Heart left ventricle (tissue), 16 donors: ENCODE measurements around the gene C2orf81. TPM values are rescaled to one million over a fixed set of nuclear protein-coding genes. Genes with fewer than 3 reads are reported as not detected.
"Not testable (repeated sequence)": the region's sequence is repeated elsewhere in the genome, so short reads cannot be mapped to it uniquely, and the experiment has no call there.

ENCODE experiments used
- ATAC-seq, 4 donors: fragments of 200-7000 bp; cut with Tn5 transposase; one replicate each; pipeline ENCODE4 v1.9.1; 2020 to 2022; ENCODE audit warnings: moderate library complexity in 4 of 4, mild to moderate bottlenecking in 3 of 4, moderate number of reproducible peaks in 1 of 4
- DNase-seq, 5 donors: peaks; one replicate each; pipeline ENCODE4 v3.0.0-alpha.2; 2020
- H3K27ac ChIP-seq, 12 donors: fragments of 200-600 bp; sonication (generic) in 4 of 12; one replicate each; pipeline versions ENCODE4 v1.5.0 to v1.8.0; 2016 to 2022; ENCODE audit warnings: mild to moderate bottlenecking in 2 of 12
- H3K27me3 ChIP-seq, 9 donors: fragments of 200-600 bp; sonication (generic) in 2 of 9; one replicate each; pipeline versions ENCODE4 v1.5.1 to v1.8.0; 2016 to 2022; ENCODE audit warnings: mild to moderate bottlenecking in 3 of 9
- H3K36me3 ChIP-seq, 9 donors: fragments of 200-600 bp; sonication (generic) in 2 of 9; one replicate each; pipeline versions ENCODE4 v1.5.0 to v1.8.0; 2018 to 2022; ENCODE audit warnings: mild to moderate bottlenecking in 2 of 9
- H3K4me1 ChIP-seq, 12 donors: fragments of 200-600 bp; sonication (generic) in 4 of 12; one replicate each; pipeline versions ENCODE4 v1.5.0 to v1.8.0; 2016 to 2022; ENCODE audit warnings: mild to moderate bottlenecking in 3 of 12
- H3K4me3 ChIP-seq, 12 donors: fragments of 200-600 bp; sonication (generic) in 4 of 12; one replicate each; pipeline versions ENCODE4 v1.5.0 to v1.8.0; 2017 to 2022; ENCODE audit warnings: mild to moderate bottlenecking in 9 of 12, moderate library complexity in 4 of 12
- H3K9me3 ChIP-seq, 12 donors: fragments of 200-600 bp; sonication (generic) in 4 of 12; one replicate each; pipeline versions ENCODE4 v1.5.0 to v1.8.0; 2016 to 2022; ENCODE audit warnings: mild to moderate bottlenecking in 1 of 12
- POLR2A ChIP-seq, 2 donors: fragments of 450-650 bp; IDR thresholded peaks; one replicate each; pipeline ENCODE4 v1.6.1; 2017; ENCODE audit warnings: antibody characterized with exemption in 2 of 2, mild to moderate bottlenecking in 2 of 2, moderate library complexity in 2 of 2
- WGBS, 4 donors: extraction: QIAGEN DNeasy Blood & Tissue Kit in 2 of 4; methylation state at CpG; one replicate each; pipeline versions ENCODE4 v1.1.5 to v1.1.7; 2013 to 2018; 5-methylcytosine and 5-hydroxymethylcytosine counted together
- intact Hi-C, 10 donors: fragments of 100-400 bp; cut with DNase I; formaldehyde crosslinking; loops; one replicate each; pipeline versions ENCODE4 v1.11.1 to v1.14.2; 2022
- polyA plus RNA-seq, 2 donors: library from polyadenylated mRNA; stranded (reverse); fragments of 200-250 nt; gene quantifications; one replicate each; pipeline ENCODE4 v1.2.3, GENCODE V29; 2013
- total RNA-seq, 9 donors: library from RNA; depleted of rRNA in 2 of 9; stranded (reverse); fragments of >200 nt in 2 of 9; fragmentation: NEBNext Ultra II Directional in 3 of 9; extraction: Animal tissue kit (Norgen Biotek cat#: 25700) in 3 of 9; gene quantifications; one replicate each; pipeline versions ENCODE4 v1.1.0 to v1.2.4, GENCODE V29; 2016 to 2023
- TF ChIP-seq, protein P1 (sequence below), 12 donors: fragments of 200-600 bp; sonication (generic) in 4 of 12; IDR thresholded peaks; one replicate each; pipeline versions ENCODE4 v1.5.0 to v1.8.0; 2018 to 2022; ENCODE audit warnings: antibody characterized with exemption in 12 of 12, mild to moderate bottlenecking in 5 of 12
- donor health status: ischemic (EF 13 %, LVEDD 7.1; RV severe dilation, severe dysfunction).
- donor health status: healthy with polysubstance abuse.
- donor health status: DM: no; HTN: yes; CAD: no.
- donor health status: DM: no; HTN: no; CAD: no.
- donor health status: ischemic (EF 25% LVEDD 6.9; RV normal size, moderate dysfunction).
- donor health status: ischemic (EF 25% LVEDD 5.7; RV mildly dilated, moderate dysfunction).
- donor health status: healthy.
- donor health status: DM: yes; HTN: yes; CAD: no.
- donor health status: ischemic (EF 35%, LVEDD 5.7; RV mildly dilated, moderate dysfunction).
- donor health status: nonischemic (EF 11% LVEDD 7.7; RV severe dilation, severe dysfunction).
- donor health status: DM: yes; HTN: yes; CAD: no.
- donor health status: PGD.
- donor health status: ischemic (EF 29% LVEDD 5.4; RV normal size, mild dysfunction).
- donor health status: nonischemic (EF 23%, LVEDD 6.1; RV moderate dilation, normal function).

Gene C2orf81
- total and polyA plus RNA-seq, 11 donors, result 0.48 to 2.3 (median 0.86) TPM

DNA sequence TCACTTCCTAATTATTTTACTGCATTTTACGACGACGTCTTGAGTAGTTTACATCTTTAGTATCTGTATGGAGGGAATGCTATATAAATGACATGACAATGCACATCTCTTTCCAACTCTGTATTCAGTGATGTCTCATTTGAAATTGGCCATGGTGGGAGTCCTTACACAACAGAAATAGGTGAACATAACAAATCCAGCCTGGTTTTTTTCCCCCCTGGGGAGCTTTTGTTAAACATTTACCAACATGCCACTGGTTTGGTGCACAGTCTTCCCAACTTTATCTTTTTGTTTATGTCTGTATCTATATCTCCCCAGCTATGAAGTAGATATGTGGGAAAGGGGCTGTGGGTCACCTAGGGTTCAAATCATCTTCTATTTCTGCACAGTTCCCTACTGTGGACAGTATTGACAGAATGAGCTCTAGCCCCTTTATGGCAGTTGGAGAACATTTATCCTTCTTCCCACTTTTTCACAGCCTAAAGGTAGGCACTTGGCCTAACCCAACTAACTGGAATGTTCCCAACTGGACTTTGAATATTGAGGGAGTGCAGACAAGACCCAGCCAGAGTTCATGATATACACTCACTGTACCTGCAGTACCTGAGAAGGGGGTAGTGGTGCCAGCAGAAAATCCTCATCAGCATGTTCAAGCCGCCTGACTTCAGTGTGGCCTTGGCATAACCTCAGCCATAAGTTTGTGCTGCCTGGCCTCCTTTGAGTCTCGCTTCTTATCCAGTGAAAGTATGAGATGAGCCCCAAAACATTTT is 26.0 kb upstream of the C2orf81 start:
- TF ChIP-seq POLR2A (IDR thresholded peaks at IDR 0.05), result no peak
- TF ChIP-seq, protein P1, sequence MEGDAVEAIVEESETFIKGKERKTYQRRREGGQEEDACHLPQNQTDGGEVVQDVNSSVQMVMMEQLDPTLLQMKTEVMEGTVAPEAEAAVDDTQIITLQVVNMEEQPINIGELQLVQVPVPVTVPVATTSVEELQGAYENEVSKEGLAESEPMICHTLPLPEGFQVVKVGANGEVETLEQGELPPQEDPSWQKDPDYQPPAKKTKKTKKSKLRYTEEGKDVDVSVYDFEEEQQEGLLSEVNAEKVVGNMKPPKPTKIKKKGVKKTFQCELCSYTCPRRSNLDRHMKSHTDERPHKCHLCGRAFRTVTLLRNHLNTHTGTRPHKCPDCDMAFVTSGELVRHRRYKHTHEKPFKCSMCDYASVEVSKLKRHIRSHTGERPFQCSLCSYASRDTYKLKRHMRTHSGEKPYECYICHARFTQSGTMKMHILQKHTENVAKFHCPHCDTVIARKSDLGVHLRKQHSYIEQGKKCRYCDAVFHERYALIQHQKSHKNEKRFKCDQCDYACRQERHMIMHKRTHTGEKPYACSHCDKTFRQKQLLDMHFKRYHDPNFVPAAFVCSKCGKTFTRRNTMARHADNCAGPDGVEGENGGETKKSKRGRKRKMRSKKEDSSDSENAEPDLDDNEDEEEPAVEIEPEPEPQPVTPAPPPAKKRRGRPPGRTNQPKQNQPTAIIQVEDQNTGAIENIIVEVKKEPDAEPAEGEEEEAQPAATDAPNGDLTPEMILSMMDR (IDR thresholded peaks at IDR 0.05), result no peak
- H3K27me3 ChIP-seq, result peaks cover 0 to 8% (median 0%) of the 10 kb centered on the region in 9 donors
- H3K27ac ChIP-seq, result no peak overlapping the region
- H3K36me3 ChIP-seq, result no peaks in the 10 kb centered on the region
- no peak overlapping the region for H3K4me3 ChIP-seq
- intact Hi-C loops, result no loop called here
- 87 to 91% (median 89%) methylated on average over 5 of the region's 5 CpGs for WGBS, 4 donors
- H3K4me1 ChIP-seq, result peaks cover 0 to 9% (median 0%) of the 10 kb centered on the region in 12 donors
- H3K9me3 ChIP-seq, result no peaks in the 10 kb centered on the region
- no peak for ATAC-seq
- DNase-seq, result no peak

DNA sequence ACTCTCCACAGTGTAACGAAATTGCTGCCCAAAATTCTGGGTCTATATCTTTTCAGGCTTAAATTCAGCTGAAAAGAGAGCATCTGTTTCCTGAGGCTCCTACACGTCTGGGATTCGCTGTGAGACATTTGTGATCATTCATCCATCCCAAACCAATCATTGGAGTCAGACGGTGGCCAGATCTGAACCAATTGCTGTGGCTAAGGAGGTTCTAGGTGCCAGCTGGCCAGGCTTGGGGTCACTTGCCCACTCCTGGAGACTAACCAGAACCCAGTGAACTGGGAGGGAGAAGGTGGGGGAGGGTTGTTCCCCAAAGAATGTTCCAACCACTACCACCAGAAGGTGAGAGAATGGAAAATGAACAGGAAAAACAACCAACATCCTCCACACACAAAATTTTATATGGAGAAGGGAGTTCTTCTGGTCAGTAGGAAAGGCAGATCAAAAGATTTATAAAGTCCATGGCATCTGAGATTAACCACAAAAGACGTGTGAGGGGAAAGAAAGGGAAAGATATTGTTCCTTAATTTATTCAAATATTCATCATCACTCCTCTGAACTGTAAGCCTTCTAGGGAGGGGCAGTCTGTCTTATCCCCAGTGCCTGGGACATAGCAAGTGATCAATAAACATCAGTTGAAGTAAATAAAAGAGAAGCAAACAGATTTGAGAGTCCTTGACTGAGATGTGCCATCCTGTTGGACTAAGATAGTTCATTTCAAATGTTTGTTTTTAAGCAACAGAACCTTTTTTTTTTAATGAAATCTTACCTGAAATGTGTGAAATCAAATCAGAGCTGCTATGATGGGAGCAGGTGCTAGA is 23.3 kb upstream of the C2orf81 start:
- peaks cover 0 to 35% (median 0%) of the 10 kb centered on the region in 9 donors for H3K27me3 ChIP-seq
- H3K27ac ChIP-seq, result no peak overlapping the region
- WGBS, 4 donors, result 33 to 51% (median 42%) methylated on average over 5 of the region's 5 CpGs
- H3K4me3 ChIP-seq, result no peak overlapping the region
- H3K4me1 ChIP-seq, result peaks cover 0 to 33% (median 20%) of the 10 kb centered on the region in 12 donors
- no peak for ATAC-seq
- no peaks in the 10 kb centered on the region for H3K36me3 ChIP-seq
- no peak for DNase-seq
- TF ChIP-seq, protein P1 (IDR thresholded peaks at IDR 0.05), result no peak
- no peaks in the 10 kb centered on the region for H3K9me3 ChIP-seq
- intact Hi-C loops, result no loop called here

DNA sequence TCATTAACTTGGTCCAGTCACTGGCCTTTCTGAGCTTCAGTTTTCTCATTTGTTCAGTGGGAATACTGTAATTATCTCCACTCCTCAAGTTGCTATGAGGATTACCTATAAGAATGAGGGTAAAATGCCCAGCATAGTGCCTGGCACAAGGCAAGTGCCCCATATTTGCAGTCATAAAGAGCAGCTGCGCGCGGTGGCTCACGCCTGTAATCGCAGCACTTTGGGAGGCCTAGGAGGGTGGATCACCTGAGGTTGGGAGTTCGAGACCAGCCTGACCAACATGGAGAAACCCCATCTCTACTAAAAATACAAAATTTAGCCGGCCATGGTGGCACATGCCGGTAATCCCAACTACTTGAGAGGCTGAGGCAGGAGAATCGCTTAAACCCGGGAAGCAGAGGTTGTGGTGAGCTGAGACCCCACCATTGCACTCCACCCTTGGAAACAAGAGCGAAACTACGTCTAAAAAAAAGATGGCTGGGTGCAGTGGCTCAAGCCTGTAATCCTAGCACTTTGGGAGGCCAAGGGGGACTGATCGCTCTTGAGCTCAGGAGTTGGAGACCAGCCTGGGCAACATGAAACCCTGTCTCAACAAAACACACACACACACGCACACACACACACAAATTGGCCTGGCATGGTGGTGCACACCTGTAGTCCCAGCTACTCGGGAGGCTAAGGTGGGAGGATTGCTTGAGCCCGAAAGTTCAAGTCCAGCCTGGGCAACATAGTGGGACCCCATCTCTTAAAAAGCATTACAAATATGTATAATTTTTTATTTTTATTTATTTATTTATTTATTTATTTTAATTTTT is 21.3 kb upstream of the C2orf81 start:
- H3K9me3 ChIP-seq, ATAC-seq, H3K36me3 ChIP-seq, DNase-seq, intact Hi-C loops: not testable (repeated sequence)
- Histone ChIP-seq H3K4me3 (peak overlapping the region in 8 of 12 donors; percentile 57 to 72 (median 61)), H3K27me3 (peaks cover 0 to 40% (median 0%) of the 10 kb centered on the region in 9 donors), H3K4me1 (peaks cover 0 to 50% (median 32%) of the 10 kb centered on the region in 12 donors), H3K27ac (peak overlapping the region in 6 of 12 donors; percentile 83 to 92 (median 86))
- 91 to 97% (median 95%) methylated on average over 16 of the region's 16 CpGs for WGBS, 4 donors

DNA sequence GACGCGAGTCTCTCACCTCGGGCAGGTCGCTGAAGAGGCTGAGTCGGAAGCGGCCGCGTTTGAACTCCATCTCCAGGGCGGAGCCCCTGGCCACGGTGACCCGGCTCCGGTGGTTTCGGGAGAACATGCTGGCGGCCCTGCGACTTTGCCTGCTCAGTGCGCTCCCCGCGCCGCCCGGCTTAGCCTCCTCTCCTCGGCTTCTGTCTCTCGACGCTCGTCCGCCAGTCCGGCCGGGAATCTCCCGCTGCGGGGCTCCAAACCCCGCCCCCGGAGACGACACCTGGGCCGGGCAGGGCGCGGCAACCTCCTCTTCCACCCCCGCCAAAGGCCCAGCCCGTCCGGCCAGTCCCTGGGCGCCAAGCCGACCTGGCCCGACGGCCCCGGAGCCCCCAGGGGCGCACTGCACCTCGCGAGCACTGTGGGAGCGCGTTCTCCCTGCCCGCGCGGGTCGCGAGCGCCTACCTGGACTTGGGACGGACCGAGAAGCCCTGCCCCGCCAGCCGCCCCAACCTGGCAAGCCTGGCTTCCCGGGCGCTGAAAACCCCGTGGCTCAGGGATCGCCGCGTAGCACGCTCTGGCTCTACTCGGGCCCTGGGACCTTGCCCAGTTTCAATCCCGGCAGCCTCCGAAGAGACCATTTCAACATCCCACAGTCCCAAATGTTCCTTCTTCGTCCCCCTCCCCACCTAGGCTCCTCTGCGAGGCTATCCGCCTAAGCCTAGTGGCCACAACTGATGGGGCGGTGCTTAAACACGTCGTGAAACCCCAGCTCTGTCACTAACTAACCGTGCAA is 20.5 kb upstream of the C2orf81 start, which contains the start of gene RTKN:
RTKN (minus strand) TSS at position 248 of the 793 bp plus-strand sequence; CDS start at position 127, 121 bp downstream.
- ATAC-seq (peak in 2 of 4 donors; percentile 7 to 11), DNase-seq (peak in 1 of 5 donors; percentile 53)
- peak within 1 kb of the TSS; percentile 30 to 72 (median 60) for H3K4me3 ChIP-seq
- TF ChIP-seq, protein P1 (IDR thresholded peaks at IDR 0.05), result no peak
- TF ChIP-seq POLR2A (IDR thresholded peaks at IDR 0.05), result no peak
- peaks cover 0 to 58% (median 35%) of the 10 kb centered on the region in 12 donors for H3K4me1 ChIP-seq
- 6 to 30% (median 13%) methylated on average over 49 to 75 of the region's 75 CpGs for WGBS, 4 donors
- no peaks in the 10 kb centered on the region for H3K36me3 ChIP-seq
- peaks cover 0 to 40% (median 0%) of the 10 kb centered on the region in 9 donors for H3K27me3 ChIP-seq
- peak within 1 kb of the TSS; percentile 77 to 95 (median 86) for H3K27ac ChIP-seq
- intact Hi-C loops, result loop anchor here in 1 of 10 donors (2.0 kb wide), 1 partner anchor 13 kb away; the partner anchor contains the start of gene INO80B
- no peaks in the 10 kb centered on the region for H3K9me3 ChIP-seq
